Measurements from ENCODE around the gene CCDC144A.
"Not testable (repeated sequence)": the region's sequence is repeated elsewhere in the genome, so short reads cannot be mapped to it uniquely, and the experiment has no call there.

Gene CCDC144A

DNA sequence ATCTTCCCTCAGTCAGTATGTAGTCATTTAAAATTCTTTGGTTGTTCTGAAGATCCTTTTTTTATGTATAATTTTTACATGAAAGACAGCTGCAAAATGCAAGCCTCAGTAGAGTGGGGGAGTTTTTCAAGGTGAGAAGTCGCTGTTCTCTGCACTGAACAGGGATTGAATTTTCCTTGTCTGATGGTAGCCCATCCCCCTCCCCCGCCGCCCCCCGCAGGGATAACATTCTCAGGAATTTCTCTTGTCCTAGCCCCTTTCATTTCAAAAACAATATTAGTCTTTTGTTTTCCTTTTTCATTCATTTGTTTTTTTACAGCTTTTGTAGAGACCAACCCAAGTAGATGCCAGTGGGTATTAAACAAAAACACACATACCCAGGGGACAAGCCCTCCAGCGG, 2.9 kb upstream of the CCDC144A start:
- not testable (repeated sequence) for H3K4me1 ChIP-seq (ENCODE audit: insufficient read depth, low read length); H3K36me3 ChIP-seq (ENCODE audit: insufficient read depth, low read length); H3K9me3 ChIP-seq (ENCODE audit: control insufficient read depth, insufficient read depth, low read length)
- H3K9ac ChIP-seq (ENCODE audit: low read depth, low read length) = peak overlapping the region; percentile 3; the same call in 1 of the 2 replicates

DNA sequence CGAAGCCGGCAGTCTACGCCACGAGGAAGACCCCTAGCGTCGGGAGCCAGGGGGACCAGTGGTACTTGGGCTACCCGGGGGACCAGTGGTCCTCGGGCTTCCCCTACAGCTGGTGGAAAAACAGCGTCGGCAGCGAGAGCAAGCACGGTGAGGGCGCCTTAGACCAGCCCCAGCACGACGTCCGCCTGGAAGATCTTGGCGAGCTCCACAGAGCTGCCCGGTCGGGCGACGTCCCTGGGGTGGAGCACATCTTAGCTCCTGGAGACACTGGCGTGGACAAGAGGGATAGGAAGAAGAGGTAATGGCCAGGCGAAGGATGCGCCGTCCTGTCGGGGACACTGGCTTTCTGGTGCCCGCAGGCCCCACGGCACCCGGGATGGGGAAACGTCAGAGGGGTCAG, 406 bp downstream of the CCDC144A start:
- not testable (repeated sequence) for H3K36me3 ChIP-seq (ENCODE audit: insufficient read depth, low read length); H3K9me3 ChIP-seq (ENCODE audit: control insufficient read depth, insufficient read depth, low read length); H3K9ac ChIP-seq (ENCODE audit: low read depth, low read length)

DNA sequence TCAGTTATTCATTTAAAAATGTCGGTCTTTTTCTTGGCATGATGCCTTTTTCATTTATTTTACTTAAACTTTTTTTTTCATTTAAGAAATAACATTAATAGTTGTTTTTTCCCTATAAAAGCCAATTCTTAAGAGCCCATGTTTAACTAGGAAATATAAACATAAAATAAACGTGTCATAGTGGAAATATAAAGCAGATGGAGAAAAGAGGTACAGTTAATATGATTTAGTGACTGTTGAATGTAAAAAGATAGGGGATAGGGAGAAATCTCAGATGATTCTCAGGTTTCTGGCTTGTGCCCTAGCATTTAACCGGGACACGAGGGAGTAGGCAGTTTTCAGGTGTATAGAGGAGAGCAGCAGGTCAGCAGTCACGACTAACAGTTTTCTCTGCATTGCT, 7.6 kb downstream of the CCDC144A start:
- H3K9me3 ChIP-seq (ENCODE audit: control insufficient read depth, insufficient read depth, low read length); H3K9ac ChIP-seq (ENCODE audit: low read depth, low read length); H3K36me3 ChIP-seq (ENCODE audit: insufficient read depth, low read length); H3K4me1 ChIP-seq (ENCODE audit: insufficient read depth, low read length): not testable (repeated sequence)

More for the DNA sequence above, 406 bp downstream of the CCDC144A start:
- not testable (repeated sequence) for H3K4me1 ChIP-seq (ENCODE audit: insufficient read depth, low read length)

DNA sequence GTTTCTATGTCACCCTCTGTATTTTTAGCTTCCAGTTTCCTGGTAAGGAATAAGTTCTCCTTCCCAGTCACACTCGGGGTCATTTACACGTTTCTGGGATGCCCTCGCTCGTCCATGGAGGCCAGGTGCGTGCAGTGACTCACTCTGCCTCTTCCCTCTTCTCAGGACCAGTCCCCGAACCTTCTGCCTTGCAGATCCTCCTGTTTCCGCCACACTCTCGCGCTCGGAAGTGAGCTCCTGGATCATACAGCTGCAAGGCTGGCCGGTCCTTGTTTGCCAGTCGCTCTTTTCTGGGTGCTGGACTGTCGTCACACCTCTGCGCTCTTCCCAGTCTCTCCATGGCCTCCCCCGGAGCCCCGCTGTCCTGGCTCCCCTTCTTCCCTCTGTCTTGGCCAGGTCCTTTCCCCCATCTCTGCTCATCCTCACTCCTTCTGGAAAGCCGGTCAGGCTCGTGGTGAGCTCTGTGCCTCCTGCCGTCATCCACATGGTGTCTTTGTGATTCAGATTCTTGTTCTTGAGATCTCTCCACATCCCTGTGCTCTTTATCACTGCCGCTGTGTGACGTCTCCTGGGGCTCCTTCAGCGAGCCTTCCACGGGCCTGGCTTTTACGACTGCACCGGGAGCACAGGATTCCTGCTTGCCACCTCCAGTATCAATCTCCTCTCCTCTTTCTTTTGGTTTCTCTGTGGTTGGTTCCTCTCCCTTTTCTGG, 55.6 kb downstream of the CCDC144A start:
- not testable (repeated sequence) for H3K4me1 ChIP-seq (ENCODE audit: insufficient read depth, low read length); H3K36me3 ChIP-seq (ENCODE audit: insufficient read depth, low read length); H3K9me3 ChIP-seq (ENCODE audit: control insufficient read depth, insufficient read depth, low read length)
- H3K9ac ChIP-seq (ENCODE audit: low read depth, low read length) = peak overlapping the region; percentile 16; the same call in 1 of the 2 replicates

DNA sequence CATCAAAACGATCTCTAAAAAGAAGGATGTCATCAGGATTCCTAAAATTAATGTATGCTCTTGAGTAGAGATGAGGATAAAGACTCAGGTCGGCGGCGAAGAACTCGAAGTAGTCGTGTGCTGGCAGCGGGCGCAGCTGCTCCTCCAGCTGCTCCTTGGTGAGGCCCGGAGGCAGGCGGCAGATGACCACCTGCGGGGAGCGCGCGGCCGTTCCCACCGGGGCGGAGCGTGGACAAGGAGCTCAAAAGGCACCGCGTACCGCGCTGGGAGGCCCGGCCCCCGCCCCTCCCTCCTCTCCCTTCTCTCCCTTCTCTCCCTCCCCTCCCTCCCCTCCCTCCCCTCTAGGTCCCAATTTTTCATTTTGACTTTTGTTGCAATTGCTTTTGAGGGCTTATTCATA, 56.5 kb downstream of the CCDC144A start:
- H3K9me3 ChIP-seq (ENCODE audit: control insufficient read depth, insufficient read depth, low read length); H3K9ac ChIP-seq (ENCODE audit: low read depth, low read length); H3K4me1 ChIP-seq (ENCODE audit: insufficient read depth, low read length); H3K36me3 ChIP-seq (ENCODE audit: insufficient read depth, low read length): not testable (repeated sequence)

DNA sequence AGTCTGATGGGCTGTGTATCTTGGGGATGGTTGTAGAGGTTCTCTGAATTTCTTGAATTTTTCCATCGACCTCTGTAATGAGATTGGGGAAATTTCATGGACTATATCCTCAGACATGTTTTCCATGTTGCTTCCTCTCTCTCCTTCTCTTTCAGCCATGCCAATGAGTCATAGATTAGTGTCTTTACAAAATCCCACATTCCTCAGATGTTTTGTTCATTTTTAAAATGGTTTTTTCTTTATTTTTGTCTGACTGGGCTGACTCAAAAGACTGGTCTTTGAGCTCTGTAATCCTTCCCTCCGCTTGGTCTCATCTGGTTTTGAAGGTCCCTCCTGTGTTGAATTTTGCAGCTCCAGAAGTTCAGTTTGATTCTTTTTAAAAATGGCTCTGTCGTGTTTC, 60.5 kb downstream of the CCDC144A start:
- H3K9me3 ChIP-seq (ENCODE audit: control insufficient read depth, insufficient read depth, low read length); H3K9ac ChIP-seq (ENCODE audit: low read depth, low read length); H3K36me3 ChIP-seq (ENCODE audit: insufficient read depth, low read length); H3K4me1 ChIP-seq (ENCODE audit: insufficient read depth, low read length): not testable (repeated sequence)

DNA sequence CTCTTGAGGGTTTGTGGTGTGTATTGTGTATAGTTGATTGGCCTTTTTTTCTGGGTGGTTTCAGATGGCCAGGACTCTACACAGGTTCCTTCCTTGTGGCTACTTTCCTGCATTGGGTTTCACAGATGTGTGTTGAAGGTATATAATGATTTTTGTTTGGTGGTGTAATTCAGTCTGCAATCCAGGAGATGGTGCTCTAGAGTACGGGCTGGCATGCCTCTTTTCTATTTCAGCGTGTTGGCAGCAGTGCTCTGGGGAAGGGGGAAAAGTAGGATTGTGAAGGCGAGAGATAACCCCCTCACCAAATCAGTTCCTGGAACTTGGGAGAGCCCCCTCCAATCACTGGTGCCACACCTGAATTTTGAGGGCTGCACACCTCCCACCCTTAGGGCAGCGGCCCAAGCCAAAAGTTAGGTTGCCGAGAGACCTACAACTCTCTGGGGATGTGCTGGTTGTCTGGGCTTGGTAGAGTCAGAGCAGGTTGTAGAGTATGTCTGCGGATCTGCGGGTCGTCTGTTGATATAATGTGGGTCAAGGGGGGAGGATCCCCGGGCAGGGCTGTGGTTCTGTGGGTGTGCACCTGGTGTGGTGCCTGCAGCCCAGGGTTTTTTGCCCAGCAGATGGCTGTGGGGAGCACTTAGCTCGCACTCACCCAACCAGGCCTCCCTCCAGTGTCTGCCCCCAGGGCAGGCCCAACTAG, 61.3 kb downstream of the CCDC144A start:
- H3K36me3 ChIP-seq (ENCODE audit: insufficient read depth, low read length); H3K4me1 ChIP-seq (ENCODE audit: insufficient read depth, low read length); H3K9ac ChIP-seq (ENCODE audit: low read depth, low read length); H3K9me3 ChIP-seq (ENCODE audit: control insufficient read depth, insufficient read depth, low read length): not testable (repeated sequence)

DNA sequence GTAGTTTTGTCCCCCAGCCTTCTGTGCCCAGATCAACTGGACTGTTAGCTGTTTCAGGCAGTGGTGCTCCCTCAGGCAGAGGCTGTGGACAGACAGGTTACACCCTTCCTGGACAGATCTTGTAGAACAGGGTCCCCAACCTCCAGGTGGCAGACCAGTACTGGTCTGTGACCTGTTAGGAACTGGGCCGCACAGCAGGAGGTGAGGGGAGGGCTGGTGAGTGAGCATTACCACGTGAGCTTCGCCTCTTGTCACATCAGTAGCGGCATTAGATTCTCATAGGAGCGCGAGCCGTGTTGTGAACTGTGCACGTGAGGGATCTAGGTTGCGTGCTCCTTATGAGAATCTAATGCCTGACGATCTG, 61.9 kb downstream of the CCDC144A start:
- not testable (repeated sequence) for H3K36me3 ChIP-seq (ENCODE audit: insufficient read depth, low read length); H3K4me1 ChIP-seq (ENCODE audit: insufficient read depth, low read length); H3K9me3 ChIP-seq (ENCODE audit: control insufficient read depth, insufficient read depth, low read length); H3K9ac ChIP-seq (ENCODE audit: low read depth, low read length)

DNA sequence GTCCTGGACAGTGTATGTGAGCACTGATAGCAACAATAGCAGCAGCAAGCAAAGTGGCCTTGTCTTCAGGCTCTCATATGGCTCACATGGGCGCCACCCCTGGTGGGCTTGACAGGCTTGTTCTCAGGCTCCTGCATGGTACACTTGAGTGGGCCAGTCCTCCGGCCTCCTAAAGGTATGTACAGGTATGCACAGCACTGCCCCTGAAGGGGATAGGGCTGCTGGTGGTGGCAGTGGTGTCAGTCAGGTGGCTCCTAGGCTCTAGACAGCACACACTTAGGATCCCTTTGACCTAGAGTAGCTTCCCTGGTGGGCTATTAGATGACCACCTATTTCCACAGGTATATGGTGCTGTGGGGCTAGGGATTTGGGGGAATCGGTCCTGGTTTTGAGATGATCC, 67.5 kb downstream of the CCDC144A start:
- not testable (repeated sequence) for H3K4me1 ChIP-seq (ENCODE audit: insufficient read depth, low read length); H3K36me3 ChIP-seq (ENCODE audit: insufficient read depth, low read length); H3K9ac ChIP-seq (ENCODE audit: low read depth, low read length); H3K9me3 ChIP-seq (ENCODE audit: control insufficient read depth, insufficient read depth, low read length)

DNA sequence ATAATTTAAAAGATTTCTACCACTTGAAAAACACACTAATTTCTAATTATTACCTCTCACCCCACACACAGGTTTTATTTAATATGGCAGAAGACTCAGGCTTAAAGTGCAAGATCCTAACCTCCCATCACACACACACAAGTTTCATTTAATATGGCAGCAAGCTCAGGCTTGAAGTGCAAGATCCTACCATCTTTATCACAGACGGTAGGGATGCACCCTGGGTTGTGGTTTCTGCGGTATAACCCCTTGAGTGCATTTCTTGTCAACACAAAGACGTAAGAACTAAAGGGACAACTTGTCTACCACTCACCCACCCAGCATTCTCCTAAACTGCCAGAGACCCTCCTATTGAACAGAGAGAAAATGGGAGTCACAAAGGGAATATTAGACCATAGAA, 68.1 kb downstream of the CCDC144A start:
- H3K9ac ChIP-seq (ENCODE audit: low read depth, low read length); H3K9me3 ChIP-seq (ENCODE audit: control insufficient read depth, insufficient read depth, low read length); H3K36me3 ChIP-seq (ENCODE audit: insufficient read depth, low read length); H3K4me1 ChIP-seq (ENCODE audit: insufficient read depth, low read length): not testable (repeated sequence)

DNA sequence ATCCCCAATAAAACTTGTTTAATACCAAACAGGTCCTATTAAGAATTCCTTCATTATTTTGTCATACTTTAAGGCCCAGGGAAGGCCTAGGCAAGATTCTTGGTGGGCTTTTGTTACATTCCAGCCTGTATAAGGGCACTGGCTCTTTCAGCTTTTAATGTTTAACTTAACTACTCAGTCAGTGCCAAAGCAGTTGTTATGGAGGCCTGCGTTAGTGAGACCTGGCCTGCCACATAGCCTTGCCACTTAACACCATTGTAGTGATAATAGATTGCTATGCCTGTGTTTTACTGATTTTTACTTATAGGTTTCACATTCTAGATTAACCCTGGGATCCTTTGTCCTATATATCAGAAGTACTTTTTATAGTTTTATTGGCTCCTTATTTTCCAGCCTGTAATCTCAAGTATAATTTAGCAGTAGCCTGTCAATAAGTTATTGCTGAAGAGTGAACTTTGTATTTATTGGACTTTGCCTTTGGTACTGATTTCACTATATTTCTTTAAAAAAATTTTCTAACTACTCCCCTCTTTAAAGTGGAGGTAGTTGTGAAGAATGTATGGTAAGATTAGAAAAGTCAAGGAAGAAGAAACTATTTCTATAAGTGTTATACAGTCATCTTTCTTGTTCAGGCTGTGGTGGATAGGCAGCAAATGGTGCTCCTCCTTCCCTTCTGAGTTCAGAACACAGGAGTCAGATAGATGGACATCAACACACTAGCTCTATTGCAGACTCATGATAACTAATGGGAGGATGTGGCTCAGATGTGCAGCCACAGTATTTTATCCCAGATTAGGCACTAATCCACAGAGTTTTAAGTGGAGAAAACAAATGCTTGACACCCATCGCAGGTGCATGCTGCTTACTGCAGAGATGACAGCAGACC, 78.5 kb downstream of the CCDC144A start:
- H3K4me1 ChIP-seq (ENCODE audit: insufficient read depth, low read length); H3K36me3 ChIP-seq (ENCODE audit: insufficient read depth, low read length): not testable (repeated sequence)

DNA sequence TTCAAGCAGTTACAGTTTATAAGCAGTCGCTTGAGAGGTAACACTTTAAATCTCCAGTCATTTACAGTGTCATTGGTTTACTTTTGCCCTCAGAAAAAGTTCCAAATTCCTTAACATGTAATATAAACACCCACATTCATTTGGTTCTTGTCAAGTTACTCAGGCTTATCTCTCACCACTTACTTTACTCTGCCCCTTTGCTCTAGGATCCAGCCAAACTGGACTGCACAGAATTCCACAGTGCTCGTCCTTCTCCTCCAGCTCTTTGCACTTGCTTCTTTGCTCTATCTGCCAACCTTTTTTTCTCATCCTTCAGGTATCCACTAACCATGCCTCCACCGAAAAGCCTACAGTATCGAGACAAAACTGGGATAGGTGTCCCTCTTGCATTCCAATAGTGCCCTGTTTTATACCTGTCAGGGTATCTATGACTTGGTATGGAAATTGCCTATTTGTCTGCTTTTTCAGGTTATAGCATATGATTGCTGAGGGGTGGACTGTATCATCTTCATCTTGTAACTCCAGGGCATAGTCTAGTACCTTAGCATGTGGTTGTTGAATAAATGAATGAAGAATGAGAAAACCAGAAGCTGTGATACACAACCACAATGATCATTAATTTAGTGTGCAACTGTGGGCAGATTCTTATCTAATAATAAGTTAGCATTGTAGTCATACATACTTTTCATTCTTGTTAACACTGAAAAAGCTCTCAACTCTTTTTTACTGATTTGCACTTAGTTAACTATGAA, 82.5 kb downstream of the CCDC144A start:
- H3K9me3 ChIP-seq (ENCODE audit: control insufficient read depth, insufficient read depth, low read length); H3K4me1 ChIP-seq (ENCODE audit: insufficient read depth, low read length); H3K9ac ChIP-seq (ENCODE audit: low read depth, low read length); H3K36me3 ChIP-seq (ENCODE audit: insufficient read depth, low read length): not testable (repeated sequence)

More for the DNA sequence above, 78.5 kb downstream of the CCDC144A start:
- H3K9me3 ChIP-seq (ENCODE audit: control insufficient read depth, insufficient read depth, low read length); H3K9ac ChIP-seq (ENCODE audit: low read depth, low read length): not testable (repeated sequence)

DNA sequence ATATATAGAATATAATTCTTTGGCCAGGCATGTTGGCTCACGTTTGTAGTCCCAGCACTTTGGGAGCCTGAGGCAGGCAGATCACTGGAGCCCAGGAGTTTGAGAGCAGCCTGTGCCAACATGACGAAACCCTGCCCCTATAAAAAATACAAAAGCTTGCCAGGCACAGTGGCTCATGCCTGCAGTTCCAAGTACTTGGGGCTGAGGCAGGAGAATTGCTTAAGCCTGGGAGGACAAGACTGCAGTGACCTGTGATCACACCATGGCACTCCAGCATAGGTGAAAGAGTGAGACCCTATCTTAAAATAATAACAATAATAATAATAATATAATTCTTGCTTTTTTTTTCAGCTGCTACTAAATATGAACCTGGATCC, 83.1 kb downstream of the CCDC144A start:
- H3K36me3 ChIP-seq (ENCODE audit: insufficient read depth, low read length); H3K9ac ChIP-seq (ENCODE audit: low read depth, low read length); H3K4me1 ChIP-seq (ENCODE audit: insufficient read depth, low read length); H3K9me3 ChIP-seq (ENCODE audit: control insufficient read depth, insufficient read depth, low read length): not testable (repeated sequence)

DNA sequence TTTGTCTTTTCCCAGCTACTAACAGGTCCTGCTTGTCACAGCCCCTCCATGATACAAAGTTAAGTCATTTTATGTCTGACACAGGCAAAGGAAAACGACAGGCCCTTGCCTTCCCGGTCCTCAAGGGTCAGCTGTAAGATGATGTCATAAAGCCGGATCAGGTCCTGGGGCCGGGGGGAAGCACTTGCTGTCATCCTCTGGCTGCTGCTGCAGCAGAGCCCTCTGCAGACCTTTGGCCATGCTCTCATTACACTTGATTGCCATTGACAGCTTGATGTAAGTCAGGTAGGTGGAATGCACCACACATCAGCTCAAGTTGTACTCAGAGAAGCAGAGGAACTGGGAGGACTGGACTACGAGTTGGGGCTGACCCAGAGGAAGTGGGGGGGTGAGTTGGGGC, 97.8 kb downstream of the CCDC144A start:
- H3K4me1 ChIP-seq (ENCODE audit: insufficient read depth, low read length); H3K9me3 ChIP-seq (ENCODE audit: control insufficient read depth, insufficient read depth, low read length); H3K36me3 ChIP-seq (ENCODE audit: insufficient read depth, low read length); H3K9ac ChIP-seq (ENCODE audit: low read depth, low read length): not testable (repeated sequence)
